ENCODE measurements around the gene BMP6.
"Not testable (repeated sequence)": the region's sequence is repeated elsewhere in the genome, so short reads cannot be mapped to it uniquely, and the experiment has no call there.

BMP6 gene

GRCh38 chr6:7882505-7883257 lies 156.8 kb downstream of the BMP6 start:
- H3K27ac ChIP-seq, result no peak overlapping the region
- TF ChIP-seq CTCF (conservative IDR thresholded peaks at IDR 0.05), result no peak

- H3K27ac ChIP-seq, result no peak overlapping the region
- TF ChIP-seq CTCF (conservative IDR thresholded peaks at IDR 0.05), result no peak
Observed at GRCh38 chr6:7883381-7883780, 157.5 kb downstream of the BMP6 start.

GRCh38 chr6:7886132-7886531 lies 160.2 kb downstream of the BMP6 start:
- H3K27ac ChIP-seq, result no peak overlapping the region
- no peak for TF ChIP-seq CTCF (conservative IDR thresholded peaks at IDR 0.05)

GRCh38 chr6:7887278-7887991 lies 161.5 kb downstream of the BMP6 start:
- no peak for TF ChIP-seq CTCF (conservative IDR thresholded peaks at IDR 0.05)
- H3K27ac ChIP-seq, result no peak overlapping the region

GRCh38 chr6:7888587-7889357 lies 162.9 kb downstream of the BMP6 start:
- no peak overlapping the region for H3K27ac ChIP-seq
- TF ChIP-seq CTCF (conservative IDR thresholded peaks at IDR 0.05), result no peak

GRCh38 chr6:7891078-7891872 lies 165.4 kb downstream of the BMP6 start:
- H3K27ac ChIP-seq, result no peak overlapping the region
- no peak for TF ChIP-seq CTCF (conservative IDR thresholded peaks at IDR 0.05)

GRCh38 chr6:7892367-7892766 lies 166.5 kb downstream of the BMP6 start:
- H3K27ac ChIP-seq, result not testable (repeated sequence)
